Left lung (tissue), 10 donors: ENCODE results near the gene NOC3L. TPM values are rescaled to one million over a fixed set of nuclear protein-coding genes. Genes with fewer than 3 reads are reported as not detected.

Experiments
- ATAC-seq: fragments of 200-7000 bp; cut with Tn5 transposase; one replicate; pipeline ENCODE4 v1.9.1; 2020; ENCODE audit warnings: moderate library complexity
- DNase-seq, 4 donors: peaks; one replicate each; pipeline ENCODE4 v3.0.0-alpha.2; 2013 to 2020
- H3K27ac ChIP-seq, 2 donors: fragments of 200-600 bp; sonication (generic) in 1 of 2; one replicate each; pipeline versions ENCODE4 v1.5.0 to v1.8.0; 2020 to 2021
- H3K27me3 ChIP-seq, 2 donors: fragments of 200-600 bp; sonication (generic) in 1 of 2; one replicate each; pipeline versions ENCODE4 v1.5.0 to v1.8.0; 2020 to 2021
- H3K36me3 ChIP-seq, 2 donors: fragments of 200-600 bp; sonication (generic) in 1 of 2; one replicate each; pipeline versions ENCODE4 v1.5.0 to v1.8.0; 2020 to 2021
- H3K4me1 ChIP-seq, 2 donors: fragments of 200-600 bp; one replicate each; pipeline ENCODE4 v1.8.0; 2021
- H3K4me3 ChIP-seq, 2 donors: fragments of 200-600 bp; sonication (generic) in 1 of 2; one replicate each; pipeline versions ENCODE4 v1.5.0 to v1.8.0; 2020 to 2021; ENCODE audit warnings: mild to moderate bottlenecking in 1 of 2
- H3K9me3 ChIP-seq, 2 donors: fragments of 200-600 bp; sonication (generic) in 1 of 2; one replicate each; pipeline versions ENCODE4 v1.5.0 to v1.8.0; 2020 to 2021
- CTCF ChIP-seq, 2 donors: fragments of 200-600 bp; sonication (generic) in 1 of 2; IDR thresholded peaks; one replicate each; pipeline versions ENCODE4 v1.5.0 to v1.8.0; 2021; ENCODE audit warnings: antibody characterized with exemption in 2 of 2
- intact Hi-C, 2 donors: fragments of 100-400 bp; cut with DNase I; formaldehyde crosslinking; loops; one replicate each; pipeline versions ENCODE4 v1.11.2 to v1.14.2; 2022
- polyA plus RNA-seq, 6 donors: library from polyadenylated mRNA; unstranded; fragments of 120-200 nt; gene quantifications; one replicate each; pipeline ENCODE4 v1.2.1, GENCODE V29; 2013; ENCODE audit not compliant: insufficient read length in 6 of 6
- total RNA-seq, 2 donors: library from RNA; stranded (reverse); fragmentation: NEBNext Ultra II Directional; extraction: Animal tissue kit (Norgen Biotek cat#: 25700); gene quantifications; one replicate each; pipeline ENCODE4 v1.2.1, GENCODE V29; 2021
- donor health status: DM: no; HTN: yes; CAD: no.
- donor health status: DM: no; HTN: no; CAD: no.

NOC3L gene
- total and polyA plus RNA-seq, 8 donors = 13.7 to 30.5 (median 27.1) TPM

- H3K4me1 ChIP-seq = no peaks in the 10 kb centered on the region
- no peaks in the 10 kb centered on the region for H3K9me3 ChIP-seq
- H3K4me3 ChIP-seq = no peak overlapping the region
- intact Hi-C loops = no loop called here
- no peaks in the 10 kb centered on the region for H3K27me3 ChIP-seq
- ATAC-seq (no peak), DNase-seq (no peak)
- no peak overlapping the region for H3K27ac ChIP-seq
- peaks cover under 1 to 91% of the 10 kb centered on the region in 2 donors for H3K36me3 ChIP-seq
- TF ChIP-seq CTCF (IDR thresholded peaks at IDR 0.05) = no peak
Observed at GRCh38 chr10:94334857-94335256, 27.9 kb downstream of the NOC3L start.

DNA sequence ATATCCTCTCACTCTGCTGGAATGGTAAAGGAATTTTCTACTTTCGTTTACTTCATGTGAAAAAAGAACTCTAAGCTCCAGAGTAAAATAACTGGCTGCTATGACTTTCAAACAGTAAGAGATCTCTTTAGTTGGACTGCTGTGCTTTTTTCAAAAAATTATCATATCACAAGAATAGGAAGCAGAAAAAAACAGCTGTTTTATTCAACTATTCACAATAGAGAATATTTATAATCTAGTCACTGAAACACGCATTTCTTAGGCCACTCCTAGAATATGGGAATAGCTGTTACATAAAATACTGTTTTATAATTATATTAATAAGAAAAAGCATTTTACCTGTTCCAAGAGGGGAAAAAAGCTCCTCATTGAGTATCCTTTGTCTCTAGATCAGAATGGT, 29.7 kb downstream of the NOC3L start:
- no peaks in the 10 kb centered on the region for H3K9me3 ChIP-seq
- no peak for TF ChIP-seq CTCF (IDR thresholded peaks at IDR 0.05)
- DNase-seq (no peak), ATAC-seq (no peak)
- H3K27me3 ChIP-seq = no peaks in the 10 kb centered on the region
- H3K27ac ChIP-seq = no peak overlapping the region
- H3K36me3 ChIP-seq = peaks cover 0 to 73% of the 10 kb centered on the region in 2 donors
- intact Hi-C loops = no loop called here
- H3K4me1 ChIP-seq = no peaks in the 10 kb centered on the region
- H3K4me3 ChIP-seq = no peak overlapping the region

DNA sequence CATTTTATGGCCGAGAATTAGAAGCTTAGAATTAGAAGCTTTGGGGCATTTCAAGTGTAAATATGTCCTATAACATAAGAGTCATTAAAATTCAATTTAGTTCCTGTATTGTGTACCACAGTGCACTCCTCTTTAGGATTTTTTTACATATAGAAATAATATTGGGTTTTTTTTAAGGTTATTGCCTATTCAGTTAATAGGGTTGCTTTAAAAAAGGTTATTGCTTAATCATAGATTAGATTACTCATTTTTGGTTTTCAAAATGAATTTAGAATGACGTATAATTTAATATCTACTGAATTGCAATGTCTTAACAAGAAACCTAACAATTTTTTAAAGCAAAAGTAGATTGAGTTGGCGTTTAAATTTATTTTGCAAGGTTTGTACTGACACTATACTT, 34.1 kb downstream of the NOC3L start:
- no peaks in the 10 kb centered on the region for H3K4me1 ChIP-seq
- no peak overlapping the region for H3K4me3 ChIP-seq
- intact Hi-C loops = loop anchor here in 1 of 2 donors (10.0 kb wide), 1 partner anchor 414 kb away; no protein-coding TSS in a partner anchor
- DNase-seq (no peak), ATAC-seq (no peak)
- H3K36me3 ChIP-seq = peaks cover 0 to 54% of the 10 kb centered on the region in 2 donors
- no peaks in the 10 kb centered on the region for H3K9me3 ChIP-seq
- TF ChIP-seq CTCF (IDR thresholded peaks at IDR 0.05) = no peak
- H3K27me3 ChIP-seq = no peaks in the 10 kb centered on the region
- H3K27ac ChIP-seq = no peak overlapping the region

GRCh38 chr10:94327649-94328048, 35.1 kb downstream of the NOC3L start:
- intact Hi-C loops = loop anchor here in 1 of 2 donors (10.0 kb wide), 1 partner anchor 413 kb away; no protein-coding TSS in a partner anchor
- H3K27me3 ChIP-seq = no peaks in the 10 kb centered on the region
- ATAC-seq (no peak), DNase-seq (no peak)
- H3K4me3 ChIP-seq = no peak overlapping the region
- H3K9me3 ChIP-seq = no peaks in the 10 kb centered on the region
- H3K27ac ChIP-seq = no peak overlapping the region
- no peaks in the 10 kb centered on the region for H3K4me1 ChIP-seq
- no peak for TF ChIP-seq CTCF (IDR thresholded peaks at IDR 0.05)
- peaks cover 0 to 44% of the 10 kb centered on the region in 2 donors for H3K36me3 ChIP-seq

- no peak for DNase-seq
- peak; percentile 76 for ATAC-seq
Observed at GRCh38 chr10:94324609-94325233, 38.0 kb downstream of the NOC3L start.

More at GRCh38 chr10:94324609-94325233, 38.0 kb downstream of the NOC3L start:
- no peak for TF ChIP-seq CTCF (IDR thresholded peaks at IDR 0.05)
- Histone ChIP-seq H3K4me1 (no peaks in the 10 kb centered on the region), H3K27ac (no peak overlapping the region), H3K4me3 (no peak overlapping the region), H3K9me3 (no peaks in the 10 kb centered on the region), H3K27me3 (no peaks in the 10 kb centered on the region), H3K36me3 (peaks cover 0 to 29% of the 10 kb centered on the region in 2 donors)
- intact Hi-C loops = loop anchor here in 1 of 2 donors (10.0 kb wide), 1 partner anchor 410 kb away; no protein-coding TSS in a partner anchor
